Stimulated activated CD4-positive, alpha-beta T cell treated with anti-CD3 and anti-CD28 coated beads, Interleukin-15, amount 100 ng/mL, for 1 hour (primary cell): Measurements from ENCODE around the gene GP1BA.
"Not testable (repeated sequence)": the region's sequence is repeated elsewhere in the genome, so short reads cannot be mapped to it uniquely, and the experiment has no call there.

ENCODE experiments used
- DNase-seq, 2 donors: peaks; one replicate each; pipeline ENCODE4 v3.0.0-alpha.2; 2020; ENCODE audit warnings: low read depth in 1 of 2, low spot score in 1 of 2

The GP1BA gene

DNA sequence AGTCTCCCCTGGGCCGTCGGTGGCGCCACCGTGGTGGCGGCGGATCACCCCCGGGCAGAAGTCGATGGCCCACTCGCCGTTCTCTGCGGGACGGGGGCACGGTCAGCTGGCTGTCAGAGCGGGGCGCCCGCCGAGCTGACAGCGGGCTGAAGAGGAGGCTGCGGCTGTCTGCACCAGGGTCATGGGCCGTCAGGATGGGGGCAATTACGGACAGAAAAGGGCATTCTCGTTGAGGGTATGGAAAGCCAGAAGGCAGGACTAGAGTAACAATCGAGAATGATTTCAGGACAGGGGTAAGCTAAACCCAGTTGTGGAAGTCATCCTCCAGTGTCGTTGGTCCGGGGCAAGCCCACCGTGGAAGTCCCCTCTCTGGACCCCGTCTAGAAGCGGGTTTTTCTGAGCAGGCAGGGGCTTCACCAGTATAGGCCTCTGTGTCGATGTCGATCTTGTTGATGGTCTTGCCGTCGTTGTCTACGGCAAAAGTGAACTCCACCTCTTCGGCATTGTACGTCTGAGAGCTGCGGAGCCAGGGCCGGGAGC lies 30.9 kb upstream of the GP1BA start:
- DNase-seq, result no peak

DNA sequence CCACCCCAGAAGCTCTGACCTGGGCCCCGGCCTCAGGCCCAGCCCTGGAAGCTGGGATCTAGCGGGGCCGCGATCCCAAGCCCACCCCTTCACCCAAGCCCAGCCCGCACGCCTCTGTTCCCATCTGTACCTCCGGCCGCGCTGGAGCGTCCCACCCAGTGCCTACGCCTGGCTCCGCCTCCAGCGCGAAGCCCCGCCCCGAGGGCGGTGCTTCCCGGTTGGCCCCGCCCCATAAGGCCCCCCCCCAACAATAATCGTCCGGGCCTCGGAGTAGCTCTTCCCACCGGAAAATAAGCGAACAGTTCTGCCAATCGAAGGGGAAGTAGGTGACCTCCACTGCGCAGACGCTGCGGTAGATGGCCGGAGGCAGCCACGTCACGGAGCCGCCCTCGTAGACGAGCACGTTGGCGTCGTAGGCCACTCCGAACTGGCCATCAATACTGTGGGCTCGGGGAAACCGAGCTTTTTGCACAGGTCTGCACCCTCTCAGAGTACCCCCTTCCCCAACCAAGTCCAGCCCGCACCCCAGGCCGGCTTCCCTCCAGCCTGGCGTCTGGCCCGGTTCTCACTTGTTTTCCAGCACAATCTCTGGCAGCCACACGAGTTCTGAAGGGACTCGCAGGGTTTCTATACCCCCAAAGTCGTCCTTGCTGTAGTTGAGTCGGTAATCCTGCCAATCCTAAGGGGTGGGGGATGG lies 30.3 kb upstream of the GP1BA start:
- DNase-seq, result peak in 1 of 2 donors; percentile 17

GRCh38 chr17:4902540-4902939 lies 29.5 kb upstream of the GP1BA start:
- DNase-seq, result no peak

GRCh38 chr17:4903051-4903818 lies 28.8 kb upstream of the GP1BA start, which contains the start of gene CHRNE:
CHRNE (minus strand) TSS chr17:4903098; CDS start chr17:4903063, 35 bp downstream.
- peak; percentile 31 to 35 for DNase-seq

DNA sequence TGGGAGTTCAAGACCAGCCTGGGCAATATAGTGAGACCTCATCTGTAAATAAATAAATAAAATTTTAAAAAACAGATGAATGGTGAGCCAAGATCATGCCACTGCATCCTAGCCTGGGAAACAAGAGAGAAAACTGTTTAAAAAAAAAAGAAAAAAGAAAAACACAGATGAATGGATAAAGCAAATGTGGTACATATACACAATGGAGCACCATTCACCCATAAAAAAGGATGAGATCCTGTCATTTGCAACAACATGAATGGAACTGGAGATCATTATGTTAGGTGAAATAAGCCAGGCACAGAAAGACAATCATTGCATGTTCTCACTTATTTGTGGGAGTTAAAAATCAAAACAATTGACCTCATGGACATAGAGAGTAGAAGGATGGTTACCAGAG lies 25.4 kb upstream of the GP1BA start:
- not testable (repeated sequence) for DNase-seq

DNA sequence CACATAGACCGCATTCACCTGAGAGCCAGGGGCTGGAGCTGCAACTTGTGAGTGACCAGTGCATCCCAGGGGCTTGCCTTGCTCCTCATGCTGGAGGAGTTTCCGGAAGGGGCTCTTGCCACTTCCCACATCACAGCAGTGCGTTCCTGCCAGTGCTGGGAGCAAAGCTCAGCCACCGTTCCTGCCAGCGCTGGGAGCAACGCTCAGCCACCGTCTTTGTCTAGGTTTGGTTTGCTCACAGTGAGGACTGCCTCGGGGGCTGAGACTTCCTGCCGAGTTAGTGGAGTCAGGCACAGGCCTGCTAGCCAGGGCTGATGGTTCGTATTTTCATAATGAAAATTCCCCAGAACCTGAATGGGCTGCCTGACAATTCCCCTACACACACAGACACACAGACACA lies 23.8 kb upstream of the GP1BA start:
- DNase-seq, result no peak

DNA sequence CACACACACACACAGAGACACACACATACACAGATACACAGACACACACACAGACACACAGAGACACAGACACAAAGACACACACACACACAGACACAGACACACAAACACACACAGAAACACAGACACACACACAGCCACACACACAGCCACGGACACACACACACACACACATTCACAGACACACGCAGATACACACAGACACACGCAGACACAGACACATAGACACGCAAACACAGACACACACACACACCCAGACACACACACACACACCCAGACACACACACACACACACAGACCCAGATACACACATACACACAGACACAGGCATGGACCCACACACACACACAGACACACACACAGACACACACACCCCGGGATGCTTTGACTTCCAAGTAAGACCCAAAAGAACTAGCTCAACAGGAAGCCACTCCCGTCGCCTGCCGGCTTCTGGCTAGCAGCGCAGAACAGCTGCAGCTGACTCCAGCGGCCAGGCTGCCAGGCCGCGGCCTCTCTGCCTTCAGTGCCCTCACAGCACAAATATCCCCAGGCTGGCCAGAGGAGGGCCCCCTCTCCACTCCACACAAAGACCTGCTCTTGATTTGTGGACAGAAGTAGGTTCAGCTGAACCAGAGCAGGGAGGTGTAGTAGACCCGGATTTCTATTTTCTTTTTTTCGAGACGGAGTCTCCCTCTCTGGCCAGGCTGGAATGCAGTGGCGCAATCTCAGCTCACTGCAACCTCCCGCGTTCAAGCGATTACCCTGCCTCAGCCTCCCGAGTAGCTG lies 23.2 kb upstream of the GP1BA start:
- peak; percentile 54 to 61 for DNase-seq

DNA sequence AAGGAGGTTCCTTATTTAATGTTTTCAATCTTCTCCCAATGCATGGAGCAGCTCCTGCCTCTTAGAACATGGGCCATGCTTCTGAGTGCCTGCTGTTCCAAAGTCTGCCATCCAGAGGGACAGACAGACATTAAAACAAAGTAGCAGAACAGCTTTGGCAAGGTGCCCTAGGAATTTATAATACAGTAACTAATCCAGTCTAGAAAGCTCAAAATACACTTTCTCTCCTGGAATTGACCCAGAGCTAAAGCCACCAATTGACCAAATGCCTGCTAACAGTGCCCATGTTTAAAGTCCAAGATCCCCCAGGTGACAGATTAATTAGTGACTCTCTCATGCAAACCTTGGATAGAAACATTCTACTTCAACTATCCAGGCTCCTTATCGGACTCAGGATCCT lies 18.1 kb upstream of the GP1BA start:
- DNase-seq, result no peak

DNA sequence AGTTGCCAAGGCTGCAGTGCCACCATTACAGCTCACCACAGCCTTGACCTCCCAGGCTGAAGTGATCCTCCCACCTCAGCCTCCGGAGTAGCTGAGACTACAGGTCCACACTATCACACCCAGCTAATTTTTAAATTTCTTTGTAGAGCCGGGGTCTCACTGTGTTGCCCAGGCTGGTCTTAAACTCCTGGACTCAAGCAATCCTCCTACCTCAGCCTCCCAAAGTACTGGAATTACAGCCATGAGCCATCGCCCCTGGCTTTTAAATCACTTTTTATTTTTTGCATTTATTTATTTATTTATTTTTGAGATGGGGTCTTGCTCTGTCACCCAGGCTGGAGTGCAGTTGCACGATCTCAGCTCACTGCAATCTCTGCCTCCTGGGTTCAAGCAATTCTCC lies 17.5 kb upstream of the GP1BA start:
- DNase-seq, result not testable (repeated sequence)

DNA sequence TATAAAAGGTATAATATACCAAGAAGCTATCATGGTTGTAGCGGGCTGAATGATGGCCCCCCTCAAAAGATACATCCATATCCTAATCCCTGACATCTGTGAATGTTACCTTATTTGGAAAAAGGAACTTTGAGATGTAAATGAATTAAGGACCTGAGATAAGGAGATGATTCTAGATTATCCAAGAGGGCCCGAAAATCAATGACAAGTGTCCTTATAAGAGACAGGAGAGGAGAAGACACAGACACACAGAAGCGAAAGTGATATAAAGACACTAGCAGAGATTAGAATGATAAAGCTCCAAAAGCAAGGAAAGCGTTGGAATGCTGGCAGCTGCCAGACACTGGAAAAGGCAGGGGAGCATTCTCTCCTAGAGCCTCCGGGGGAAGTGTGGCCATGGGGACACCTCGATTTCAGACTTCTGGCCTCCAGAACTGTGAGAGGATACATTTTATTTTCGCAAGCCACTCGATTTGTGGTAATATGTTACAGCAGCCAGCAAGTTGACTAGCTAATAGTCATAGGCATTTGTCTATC lies 12.5 kb upstream of the GP1BA start:
- DNase-seq, result no peak

GRCh38 chr17:4920351-4921048 lies 11.6 kb upstream of the GP1BA start:
- no peak for DNase-seq

GRCh38 chr17:4921320-4921719 lies 10.8 kb upstream of the GP1BA start:
- DNase-seq, result no peak

- DNase-seq, result not testable (repeated sequence)
These were observed 5.3 kb upstream of the GP1BA start for GRCh38 chr17:4926577-4927335.

DNA sequence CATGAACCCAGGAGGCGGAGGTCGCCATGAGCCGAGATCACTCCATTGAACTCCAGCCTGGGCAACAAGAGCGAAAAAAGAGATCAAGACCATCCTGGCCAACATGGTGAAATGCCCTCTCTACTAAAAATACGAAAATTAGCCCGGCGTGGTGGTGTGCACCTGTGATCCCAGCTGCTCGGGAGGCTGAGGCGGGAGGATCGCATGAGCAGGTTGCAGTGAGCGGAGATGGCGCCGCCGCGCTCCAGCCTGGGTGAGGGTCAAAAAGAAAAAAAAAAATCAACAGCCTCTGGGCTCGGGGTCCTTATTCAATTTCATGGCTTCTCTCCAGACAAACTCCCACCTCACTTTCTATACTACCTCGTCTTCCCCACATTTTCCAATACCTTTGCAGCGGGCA lies 3.2 kb upstream of the GP1BA start:
- DNase-seq, result no peak

- DNase-seq, result no peak
These were observed 679 bp downstream of the GP1BA start for GRCh38 chr17:4932756-4933155.

DNA sequence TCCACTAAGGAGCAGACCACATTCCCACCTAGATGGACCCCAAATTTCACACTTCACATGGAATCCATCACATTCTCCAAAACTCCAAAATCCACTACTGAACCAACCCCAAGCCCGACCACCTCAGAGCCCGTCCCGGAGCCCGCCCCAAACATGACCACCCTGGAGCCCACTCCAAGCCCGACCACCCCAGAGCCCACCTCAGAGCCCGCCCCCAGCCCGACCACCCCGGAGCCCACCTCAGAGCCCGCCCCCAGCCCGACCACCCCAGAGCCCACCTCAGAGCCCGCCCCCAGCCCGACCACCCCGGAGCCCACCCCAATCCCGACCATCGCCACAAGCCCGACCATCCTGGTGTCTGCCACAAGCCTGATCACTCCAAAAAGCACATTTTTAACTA lies 1.6 kb downstream of the GP1BA start:
- DNase-seq, result no peak

DNA sequence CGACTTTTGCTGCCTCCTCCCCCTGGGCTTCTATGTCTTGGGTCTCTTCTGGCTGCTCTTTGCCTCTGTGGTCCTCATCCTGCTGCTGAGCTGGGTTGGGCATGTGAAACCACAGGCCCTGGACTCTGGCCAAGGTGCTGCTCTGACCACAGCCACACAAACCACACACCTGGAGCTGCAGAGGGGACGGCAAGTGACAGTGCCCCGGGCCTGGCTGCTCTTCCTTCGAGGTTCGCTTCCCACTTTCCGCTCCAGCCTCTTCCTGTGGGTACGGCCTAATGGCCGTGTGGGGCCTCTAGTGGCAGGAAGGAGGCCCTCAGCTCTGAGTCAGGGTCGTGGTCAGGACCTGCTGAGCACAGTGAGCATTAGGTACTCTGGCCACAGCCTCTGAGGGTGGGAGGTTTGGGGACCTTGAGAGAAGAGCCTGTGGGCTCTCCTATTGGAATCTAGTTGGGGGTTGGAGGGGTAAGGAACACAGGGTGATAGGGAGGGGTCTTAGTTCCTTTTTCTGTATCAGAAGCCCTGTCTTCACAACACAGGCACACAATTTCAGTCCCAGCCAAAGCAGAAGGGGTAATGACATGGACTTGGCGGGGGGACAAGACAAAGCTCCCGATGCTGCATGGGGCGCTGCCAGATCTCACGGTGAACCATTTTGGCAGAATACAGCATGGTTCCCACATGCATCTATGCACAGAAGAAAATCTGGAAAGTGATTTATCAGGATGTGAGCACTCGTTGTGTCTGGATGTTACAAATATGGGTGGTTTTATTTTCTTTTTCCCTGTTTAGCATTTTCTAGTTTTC lies 2.3 kb downstream of the GP1BA start:
- no peak for DNase-seq

DNA sequence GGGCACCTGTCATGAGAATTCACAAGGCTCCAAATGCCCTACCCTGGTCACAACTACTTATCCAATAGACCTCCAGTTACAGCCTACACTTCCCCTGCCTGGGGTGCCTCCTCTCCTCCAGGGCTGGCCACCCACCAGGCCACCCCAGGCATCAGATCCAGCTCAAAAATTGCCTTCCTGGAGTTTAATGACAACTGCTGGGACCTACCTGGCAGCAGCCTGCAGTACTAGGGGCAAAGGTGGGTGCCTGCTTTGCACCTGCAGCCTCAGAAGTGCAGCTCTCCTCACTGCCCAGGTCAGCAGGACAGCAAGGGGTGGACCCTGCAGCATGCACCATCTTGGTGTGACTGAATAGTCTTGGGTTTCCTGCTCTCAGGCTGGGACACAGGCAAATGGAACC lies 3.6 kb downstream of the GP1BA start:
- no peak for DNase-seq

GRCh38 chr17:4936436-4936835 lies 4.4 kb downstream of the GP1BA start:
- DNase-seq, result no peak
